H1 (cell line): ENCODE measurements around the gene MANF.

Experiments used
- BACH1 ChIP-seq: IDR thresholded peaks from 2 replicates; pipeline ENCODE4 v1.6.1; 2012; ENCODE audit warnings: low read length, improper control_type of control experiment
- FOSL1 ChIP-seq: IDR thresholded peaks from 2 replicates; pipeline ENCODE4 v1.6.1; 2011; ENCODE audit warnings: mild to moderate bottlenecking, low read depth, low read length, moderate library complexity; ENCODE audit not compliant: insufficient read depth
- GABPA ChIP-seq: IDR thresholded peaks from 2 replicates; pipeline ENCODE4 v1.6.1; 2011; ENCODE audit warnings: mild to moderate bottlenecking, low read length, moderate library complexity, borderline replicate concordance; ENCODE audit not compliant: insufficient read depth
- JUND ChIP-seq: IDR thresholded peaks from 2 replicates; pipeline ENCODE4 v1.6.1; 2011; ENCODE audit warnings: mild to moderate bottlenecking, improper control_type of control experiment, low read length
- RFX5 ChIP-seq: IDR thresholded peaks from 2 replicates; pipeline ENCODE4 v1.6.1; 2011; ENCODE audit warnings: low read depth, low read length, improper control_type of control experiment, borderline replicate concordance
- ZNF274 ChIP-seq: IDR thresholded peaks from 2 replicates; pipeline ENCODE4 v1.7.0; 2012; ENCODE audit warnings: low read length, borderline replicate concordance; ENCODE audit errors: extremely low read depth
- TF ChIP-seq, protein P1 (sequence below), 3 experiments: IDR thresholded peaks; 1 replicate in 2 of 3; 2 replicates in 1 of 3; pipeline versions ENCODE4 v1.5.1 to v1.6.1; 2011; ENCODE audit warnings: low read length in 3 of 3, mild to moderate bottlenecking in 3 of 3, inconsistent platforms in 2 of 3, low read depth in 1 of 3, moderate library complexity in 1 of 3; ENCODE audit not compliant: insufficient read depth in 1 of 3; ENCODE audit errors: control extremely low read depth in 1 of 3

DNA sequence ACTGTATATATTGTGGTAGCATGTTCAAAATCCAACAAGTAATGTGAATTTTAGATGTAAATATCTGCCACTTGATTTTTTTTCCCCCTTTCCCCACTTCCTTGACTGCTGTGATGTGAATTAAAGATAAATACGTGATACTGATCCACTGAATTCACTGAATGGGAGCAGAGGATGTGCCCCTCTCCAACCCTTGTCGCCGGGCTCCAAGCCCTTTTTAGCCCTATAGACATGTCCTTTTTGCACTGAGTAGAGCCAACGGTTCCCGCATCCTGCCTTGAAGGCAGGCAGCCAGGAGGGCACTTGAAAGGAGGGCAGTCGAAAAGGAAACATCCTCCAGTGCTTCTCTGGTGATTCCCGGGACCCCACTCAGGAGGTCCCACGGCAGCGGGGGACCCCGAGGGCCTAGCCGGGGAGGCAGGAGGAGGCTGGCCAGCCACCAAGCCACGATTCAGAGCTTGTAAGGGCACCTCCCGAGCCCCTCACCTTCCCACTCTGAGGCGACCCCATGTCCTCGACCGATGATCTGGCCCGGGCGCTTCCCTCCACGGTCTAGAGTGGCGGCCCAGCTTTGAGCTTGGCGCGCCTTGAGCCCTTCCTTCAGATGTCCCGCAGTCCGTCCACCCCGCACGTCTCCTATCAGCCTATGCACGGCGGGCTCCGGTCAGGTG is 901 bp upstream of the MANF start:
- TF ChIP-seq ZNF274 (no peak), JUND (no peak), FOSL1 (no peak), BACH1 (no peak), RFX5 (no peak), GABPA (no peak)
- TF ChIP-seq, protein P1, sequence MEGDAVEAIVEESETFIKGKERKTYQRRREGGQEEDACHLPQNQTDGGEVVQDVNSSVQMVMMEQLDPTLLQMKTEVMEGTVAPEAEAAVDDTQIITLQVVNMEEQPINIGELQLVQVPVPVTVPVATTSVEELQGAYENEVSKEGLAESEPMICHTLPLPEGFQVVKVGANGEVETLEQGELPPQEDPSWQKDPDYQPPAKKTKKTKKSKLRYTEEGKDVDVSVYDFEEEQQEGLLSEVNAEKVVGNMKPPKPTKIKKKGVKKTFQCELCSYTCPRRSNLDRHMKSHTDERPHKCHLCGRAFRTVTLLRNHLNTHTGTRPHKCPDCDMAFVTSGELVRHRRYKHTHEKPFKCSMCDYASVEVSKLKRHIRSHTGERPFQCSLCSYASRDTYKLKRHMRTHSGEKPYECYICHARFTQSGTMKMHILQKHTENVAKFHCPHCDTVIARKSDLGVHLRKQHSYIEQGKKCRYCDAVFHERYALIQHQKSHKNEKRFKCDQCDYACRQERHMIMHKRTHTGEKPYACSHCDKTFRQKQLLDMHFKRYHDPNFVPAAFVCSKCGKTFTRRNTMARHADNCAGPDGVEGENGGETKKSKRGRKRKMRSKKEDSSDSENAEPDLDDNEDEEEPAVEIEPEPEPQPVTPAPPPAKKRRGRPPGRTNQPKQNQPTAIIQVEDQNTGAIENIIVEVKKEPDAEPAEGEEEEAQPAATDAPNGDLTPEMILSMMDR (IDR thresholded peaks at IDR 0.05; ENCODE audit: control extremely low read depth in 1 of 3, insufficient read depth in 1 of 3, low read depth in 1 of 3, low read length in 3 of 3): no peak
